HepG2 (cell line): ENCODE measurements around the gene LNX2. TPM values are rescaled to one million over a fixed set of nuclear protein-coding genes. Genes with fewer than 3 reads are reported as not detected.

Source experiments
- E2F1 ChIP-seq: sonication (generic); formaldehyde crosslinking; IDR thresholded peaks from 2 replicates; pipeline ENCODE4 v1.5.0; 2020; ENCODE audit warnings: missing genetic modification reagents
- HOXA9 ChIP-seq: sonication (generic); formaldehyde crosslinking; IDR thresholded peaks from 2 replicates; pipeline ENCODE4 v1.8.1; 2022; ENCODE audit warnings: missing genetic modification reagents, mild to moderate bottlenecking, moderate library complexity, borderline replicate concordance
- MTA1 ChIP-seq: sonication (generic); formaldehyde crosslinking; IDR thresholded peaks from 2 replicates; pipeline ENCODE4 v1.4.0; 2020; ENCODE audit warnings: missing genetic modification reagents, mild to moderate bottlenecking, borderline replicate concordance
- NCOA2 ChIP-seq: sonication (generic); formaldehyde crosslinking; IDR thresholded peaks from 2 replicates; pipeline ENCODE4 v1.8.0; 2022; ENCODE audit warnings: inconsistent platforms
- NFAT5 ChIP-seq: sonication (generic); formaldehyde crosslinking; IDR thresholded peaks from 2 replicates; pipeline ENCODE4 v1.4.0; 2020; ENCODE audit warnings: missing genetic modification reagents
- PITX1 ChIP-seq: sonication (generic); formaldehyde crosslinking; IDR thresholded peaks from 2 replicates; pipeline ENCODE4 v1.5.1; 2020; ENCODE audit warnings: mild to moderate bottlenecking, missing genetic modification reagents
- PRPF4 ChIP-seq: fragments of 200-400 bp; formaldehyde crosslinking; IDR thresholded peaks from 2 replicates; pipeline ENCODE4 v1.6.1; 2016; ENCODE audit warnings: low read length, low read depth; ENCODE audit not compliant: poor library complexity, severe bottlenecking
- SIN3A ChIP-seq: IDR thresholded peaks from 2 replicates; pipeline ENCODE4 v1.6.1; 2011; ENCODE audit warnings: low read depth, mild to moderate bottlenecking, control low read depth, low read length, borderline replicate concordance
- SMAD3 ChIP-seq: sonication (generic); formaldehyde crosslinking; IDR thresholded peaks from 2 replicates; pipeline ENCODE4 v1.4.0; 2020; ENCODE audit warnings: missing genetic modification reagents
- SMARCC2 ChIP-seq: fragments of 450-650 bp; IDR thresholded peaks from 2 replicates; pipeline ENCODE4 v1.6.1; 2017; ENCODE audit warnings: antibody characterized with exemption, mild to moderate bottlenecking
- SP1 ChIP-seq, 2 experiments: fragments of 450-650 bp in 1 of 2; sonication (generic) in 1 of 2; formaldehyde crosslinking in 1 of 2; IDR thresholded peaks; 2 replicates each; pipeline versions ENCODE4 v1.4.0 to v1.6.1; 2016 to 2020; ENCODE audit warnings: missing genetic modification reagents in 1 of 2
- SP5 ChIP-seq: IDR thresholded peaks from 2 replicates; pipeline ENCODE4 v1.6.1; 2016; ENCODE audit warnings: low read depth, borderline replicate concordance
- TARDBP ChIP-seq: sonication (generic); formaldehyde crosslinking; IDR thresholded peaks from 2 replicates; pipeline ENCODE4 v1.8.0; 2022; ENCODE audit warnings: mild to moderate bottlenecking, missing genetic modification reagents
- ZFP91 ChIP-seq: sonication (generic); formaldehyde crosslinking; IDR thresholded peaks from 2 replicates; pipeline ENCODE4 v1.9.0; 2022; ENCODE audit warnings: missing genetic modification reagents, mild to moderate bottlenecking, borderline replicate concordance
- ZFY ChIP-seq: sonication (generic); formaldehyde crosslinking; IDR thresholded peaks from 2 replicates; pipeline ENCODE4 v1.4.0; 2020; ENCODE audit warnings: missing genetic modification reagents
- ZNF317 ChIP-seq: sonication (generic); formaldehyde crosslinking; IDR thresholded peaks from 2 replicates; pipeline ENCODE4 v1.5.0; 2020; ENCODE audit warnings: mild to moderate bottlenecking, missing genetic modification reagents
- ZNF34 ChIP-seq: sonication (generic); formaldehyde crosslinking; IDR thresholded peaks from 2 replicates; pipeline ENCODE4 v1.4.0; 2020; ENCODE audit warnings: mild to moderate bottlenecking, missing genetic modification reagents, borderline replicate concordance
- ZNF441 ChIP-seq: sonication (generic); formaldehyde crosslinking; IDR thresholded peaks from 2 replicates; pipeline ENCODE4 v1.7.0; 2021; ENCODE audit warnings: missing genetic modification reagents, borderline replicate concordance
- ZNF564 ChIP-seq: sonication (generic); formaldehyde crosslinking; IDR thresholded peaks from 2 replicates; pipeline ENCODE4 v1.8.1; 2023; ENCODE audit warnings: mild to moderate bottlenecking, missing genetic modification reagents
- ZNF776 ChIP-seq: sonication (generic); formaldehyde crosslinking; IDR thresholded peaks from 2 replicates; pipeline ENCODE4 v1.4.0; 2020; ENCODE audit warnings: mild to moderate bottlenecking, missing genetic modification reagents
- ZNF879 ChIP-seq: sonication (generic); formaldehyde crosslinking; IDR thresholded peaks from 2 replicates; pipeline ENCODE4 v1.8.1; 2023; ENCODE audit warnings: missing genetic modification reagents
- ZSCAN21 ChIP-seq: sonication (generic); formaldehyde crosslinking; IDR thresholded peaks from 2 replicates; pipeline ENCODE4 v1.8.0; 2022; ENCODE audit warnings: mild to moderate bottlenecking, missing genetic modification reagents, moderate library complexity, borderline replicate concordance
- polyA plus RNA-seq, 8 experiments: library from polyadenylated mRNA; depleted of rRNA in 3 of 8; stranded (reverse) in 7 of 8; unstranded in 1 of 8; fragments of >200 nt; fragmentation: Illumina TruSeq in 4 of 8; extraction: Trizol in 4 of 8; gene quantifications; 2 replicates each; pipeline versions ENCODE4 v1.2.1 to v1.2.3, GENCODE V29; 2011 to 2016; ENCODE audit warnings: low read depth in 4 of 8, missing spikeins in 1 of 8, mixed read lengths in 1 of 8; ENCODE audit not compliant: insufficient read depth in 1 of 8
- total RNA-seq, 5 experiments: library from RNA; depleted of rRNA; stranded (reverse); fragments of >200 nt; fragmentation: Illumina TruSeq; extraction: Trizol; gene quantifications; 2 replicates each; pipeline ENCODE4 v1.2.3, GENCODE V29; 2016; ENCODE audit warnings: low read depth in 1 of 5

The LNX2 gene
- total and polyA plus RNA-seq, 2 of the 13 experiments (the other 11 are each of a cell fraction or from before 2014, with no cell fraction given): 9.2 to 9.7 TPM

GRCh38 chr13:27621366-27622101, 1.2 kb upstream of the LNX2 start, which contains the start of gene POLR1D (continued):
- TF ChIP-seq NFAT5 (CRISPR knock-in tag) (peak; percentile 48; the same call in 1 of the 2 replicates), TARDBP (CRISPR knock-in tag) (peak; percentile 68), NCOA2 (CRISPR knock-in tag) (no peak), PRPF4 (no peak), ZFP91 (CRISPR knock-in tag) (peak; percentile 65), ZNF441 (CRISPR knock-in tag) (no peak; the same call in 1 of the 2 replicates), SP1 (IDR thresholded peaks at IDR 0.05) (no peak), SP1 (CRISPR knock-in tag; IDR thresholded peaks at IDR 0.05) (no peak; the same call in 1 of the 2 replicates), SIN3A (peak; percentile 35; the same call in 1 of the 2 replicates), SMARCC2 (no peak), HOXA9 (CRISPR knock-in tag) (no peak), SP5 (CRISPR knock-in tag) (no peak; the same call in 1 of the 2 replicates), ZFY (CRISPR knock-in tag) (peak; percentile 92), SMAD3 (CRISPR knock-in tag) (no peak), ZNF564 (CRISPR knock-in tag) (no peak; the same call in 1 of the 2 replicates), ZNF879 (CRISPR knock-in tag) (no peak; the same call in 1 of the 2 replicates), ZNF317 (CRISPR knock-in tag) (peak; percentile 42; the same call in 1 of the 2 replicates), ZNF34 (no peak), PITX1 (CRISPR knock-in tag) (peak; percentile 62; the same call in 1 of the 2 replicates), E2F1 (CRISPR knock-in tag) (no peak; the same call in 1 of the 2 replicates), ZSCAN21 (CRISPR knock-in tag) (no peak; the same call in 1 of the 2 replicates), MTA1 (CRISPR knock-in tag) (peak; percentile 79; the same call in 1 of the 2 replicates), ZNF776 (peak; percentile 74; the same call in 1 of the 2 replicates)
